ENCODE data around the gene RHCE. TPM values are rescaled to one million over a fixed set of nuclear protein-coding genes. Genes with fewer than 3 reads are reported as not detected.

RHCE gene
- total and polyA plus RNA-seq, 2 of the 8 experiments (the other 6 are each of a cell fraction or from before 2014, with no cell fraction given): 0.23 to 0.50 TPM

DNA sequence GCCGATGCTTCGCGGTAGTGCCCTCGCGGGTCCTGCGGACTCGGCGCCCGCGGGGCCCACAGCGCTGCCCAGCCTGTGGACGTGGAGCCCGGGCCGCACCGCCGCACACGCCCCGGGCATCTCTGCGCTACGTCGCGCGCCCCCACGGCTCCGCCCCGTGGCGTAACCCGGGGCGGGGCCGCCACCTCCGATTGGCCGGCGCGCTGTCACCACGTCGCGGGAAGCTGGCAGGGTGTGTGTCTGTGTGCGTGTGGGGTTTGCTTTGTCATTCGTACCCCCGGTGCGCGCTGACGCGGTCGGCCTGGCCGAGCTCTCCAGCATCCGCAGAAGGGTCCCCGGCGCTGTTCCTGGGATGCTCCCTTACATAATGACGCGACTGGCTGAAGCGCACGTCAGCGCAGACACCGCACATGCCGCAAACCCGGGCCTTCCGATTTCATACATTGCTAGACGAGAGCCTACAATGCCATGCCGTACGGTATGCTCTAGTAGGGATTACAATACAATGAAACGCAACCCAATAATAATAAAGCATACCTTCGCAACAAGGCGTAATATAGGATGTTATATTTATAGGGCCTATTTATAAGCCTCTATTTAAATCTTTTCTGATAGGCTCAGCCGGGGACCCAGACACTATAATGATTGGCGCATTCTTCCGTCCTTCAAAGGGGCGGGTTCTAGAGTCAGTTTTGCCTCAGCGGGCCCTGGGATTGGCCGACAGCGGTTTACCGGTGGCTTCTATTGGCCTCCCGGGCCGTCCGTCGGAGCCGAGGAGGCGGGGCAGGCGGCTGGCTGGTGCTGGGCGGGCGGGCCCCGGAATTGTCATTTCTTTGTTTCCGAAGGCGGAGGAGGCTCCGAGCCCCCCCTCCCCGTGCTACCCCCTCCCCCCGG lies 9.7 kb upstream of the RHCE start, which contains the start of gene MACO1 (continued):
- TF ChIP-seq JUND (IDR thresholded peaks at IDR 0.05; ENCODE audit: low read length) (no peak), POLR2AphosphoS5 (IDR thresholded peaks at IDR 0.05; ENCODE audit: low read depth, low read length) (peak; percentile 49), JUN (IDR thresholded peaks at IDR 0.05; ENCODE audit: low read depth, low read length) (no peak), SUZ12 (IDR thresholded peaks at IDR 0.05; ENCODE audit: low read length) (no peak), BRCA1 (IDR thresholded peaks at IDR 0.05; ENCODE audit: low read depth, low read length) (no peak), NANOG (IDR thresholded peaks at IDR 0.05; ENCODE audit: insufficient read depth, low read depth, low read length, poor library complexity, severe bottlenecking) (no peak), CHD7 (IDR thresholded peaks at IDR 0.05; ENCODE audit: insufficient replicate concordance, low read length) (no peak), RBBP5 (IDR thresholded peaks at IDR 0.05; ENCODE audit: borderline replicate concordance, low read depth, low read length) (peak; percentile 67; the same call in 1 of the 2 replicates), TCF12 (IDR thresholded peaks at IDR 0.05; ENCODE audit: low read depth, low read length) (no peak)

Measured in H1 (cell line).